Activated naive CD4-positive, alpha-beta T cell (primary cell): ENCODE results near the gene PTPN18.
"Not testable (repeated sequence)": the region's sequence is repeated elsewhere in the genome, so short reads cannot be mapped to it uniquely, and the experiment has no call there.

Experiments used
- DNase-seq, 4 experiments: peaks; one replicate each; lab custom pipeline; 2025; lab: John Stamatoyannopoulos, UW

The PTPN18 gene

DNA sequence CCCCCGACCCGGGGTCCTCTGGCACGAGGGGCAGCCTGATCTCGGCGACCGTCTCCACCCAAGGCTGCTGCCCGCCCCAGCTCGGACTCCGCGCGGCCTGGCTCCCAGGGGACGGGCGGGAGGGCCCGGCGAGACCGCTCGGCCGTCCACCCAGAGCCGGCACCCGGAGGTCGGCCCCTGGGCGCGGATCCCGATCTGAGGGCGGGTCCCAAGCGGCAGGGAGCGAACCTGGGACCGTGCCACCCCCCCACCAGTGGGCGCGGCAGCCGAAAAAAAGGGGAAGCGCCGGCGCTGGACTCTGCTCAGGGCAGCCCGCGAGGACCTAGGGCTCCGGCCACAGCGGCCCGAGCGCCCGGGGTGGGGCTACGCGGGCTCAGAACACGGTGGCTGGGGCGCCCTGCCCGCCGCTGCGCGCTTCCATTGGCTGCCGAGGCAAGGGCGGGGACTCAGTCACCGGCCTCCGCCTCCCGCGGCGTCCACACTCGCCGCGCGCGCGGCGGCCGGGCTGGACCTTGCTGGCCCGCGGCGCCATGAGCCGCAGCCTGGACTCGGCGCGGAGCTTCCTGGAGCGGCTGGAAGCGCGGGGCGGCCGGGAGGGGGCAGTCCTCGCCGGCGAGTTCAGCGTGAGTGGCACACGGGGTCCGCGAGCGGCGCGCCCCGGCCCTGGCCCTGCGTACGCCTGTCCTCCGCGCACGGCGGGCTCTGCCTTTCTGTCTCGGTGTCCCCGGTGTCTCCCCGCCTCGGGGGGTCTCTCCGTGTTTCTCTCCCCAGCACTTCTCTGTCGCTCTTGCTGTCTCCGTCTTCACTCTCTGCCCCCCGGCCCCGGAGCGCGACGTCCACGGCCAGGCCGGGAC lies at the start of gene PTPN18:
Gene PTPN18 (plus strand): TSS at position 479 of the 854 bp plus-strand sequence. CDS start 52 bp downstream, at position 531.
- peak; percentile 13 to 47 (median 22) for DNase-seq

DNA sequence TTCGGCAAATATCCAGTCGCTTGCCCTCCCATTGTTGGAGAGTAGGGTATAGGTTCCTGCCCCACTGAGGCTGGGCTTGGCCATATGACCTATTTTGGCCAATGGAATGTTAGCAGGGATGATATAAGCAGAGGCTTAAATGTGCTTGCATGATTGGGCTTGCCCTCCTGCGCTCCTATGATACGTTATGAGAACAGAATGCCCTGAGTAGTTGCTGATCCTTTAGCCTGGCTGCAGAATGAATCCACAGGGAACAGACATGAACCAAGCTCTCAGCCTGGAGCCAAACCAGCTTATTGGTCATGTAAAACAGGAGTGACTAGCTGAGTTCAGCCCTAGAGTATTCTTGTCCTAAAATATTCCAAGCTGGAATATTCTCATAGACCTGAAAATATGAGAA lies 48.0 kb upstream of the PTPN18 start:
- no peak for DNase-seq

GRCh38 chr2:130310881-130311280 lies 45.0 kb upstream of the PTPN18 start:
- no peak for DNase-seq

DNA sequence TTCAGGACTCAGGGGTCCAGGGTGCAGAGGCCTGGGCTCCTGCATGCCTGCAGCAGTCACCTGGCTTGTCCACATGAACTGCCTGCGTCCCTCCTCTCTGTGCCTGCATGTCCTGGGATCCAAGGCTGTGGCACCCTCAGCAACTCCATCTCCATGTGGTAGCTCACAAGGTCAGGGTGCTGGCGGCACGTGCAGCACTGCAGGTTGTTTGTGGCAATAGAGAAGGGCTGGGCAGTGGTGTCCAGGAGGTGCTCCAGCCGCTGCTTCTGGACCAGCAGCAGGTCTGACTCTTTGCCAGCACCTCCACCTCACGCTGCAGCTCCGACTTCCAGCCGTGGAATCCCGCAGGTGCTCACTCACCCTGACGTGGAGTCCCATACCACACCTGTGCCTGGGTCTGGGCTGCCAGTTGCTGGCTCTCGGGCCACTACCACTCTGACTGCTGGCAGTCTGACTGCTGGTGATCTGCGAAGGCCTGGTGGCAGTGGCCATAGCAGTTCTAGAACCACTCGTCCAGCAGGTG lies 42.0 kb upstream of the PTPN18 start:
- DNase-seq: no peak

DNA sequence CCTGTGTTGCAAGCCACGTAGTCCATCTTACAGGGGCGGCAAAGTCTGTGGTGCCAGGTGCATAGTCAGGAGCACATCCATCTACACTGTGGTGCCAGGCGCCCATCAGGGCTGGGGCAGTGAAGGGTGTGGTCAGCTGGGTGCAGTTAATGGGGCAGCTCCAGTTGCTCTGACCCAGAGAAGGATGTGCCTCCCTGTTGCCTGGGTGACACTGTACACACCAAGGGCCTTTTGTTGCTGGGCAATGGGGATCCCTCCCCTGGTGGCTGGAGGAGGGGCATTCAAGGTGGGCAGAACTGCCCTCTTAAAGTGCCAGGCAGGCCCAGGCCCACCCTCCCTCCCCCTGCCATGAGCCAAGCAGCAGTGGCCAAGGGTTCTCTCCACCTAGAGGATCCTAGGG lies 41.5 kb upstream of the PTPN18 start:
- DNase-seq: no peak

DNA sequence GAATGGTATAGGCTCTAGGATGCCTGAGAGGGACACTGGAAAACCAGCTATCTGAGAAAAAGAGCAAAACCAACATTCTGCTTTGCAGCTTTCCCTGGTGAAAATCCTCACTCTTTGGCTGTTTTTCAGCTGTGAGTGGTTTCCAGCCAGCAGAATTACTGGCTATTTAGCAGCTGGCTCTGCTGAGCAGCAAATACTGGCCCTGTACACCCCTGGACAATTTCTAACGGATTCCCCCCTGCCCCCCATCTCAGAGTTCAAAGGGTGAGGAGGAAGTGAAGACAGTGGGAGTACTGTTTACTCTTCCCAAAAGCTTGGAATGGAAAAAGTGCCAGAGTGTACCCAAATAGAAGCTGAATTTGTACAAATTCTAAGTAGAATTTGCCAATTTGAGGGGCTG lies 39.3 kb upstream of the PTPN18 start:
- DNase-seq: no peak

- no peak for DNase-seq
These were observed 37.0 kb upstream of the PTPN18 start for GRCh38 chr2:130318906-130319305.

DNA sequence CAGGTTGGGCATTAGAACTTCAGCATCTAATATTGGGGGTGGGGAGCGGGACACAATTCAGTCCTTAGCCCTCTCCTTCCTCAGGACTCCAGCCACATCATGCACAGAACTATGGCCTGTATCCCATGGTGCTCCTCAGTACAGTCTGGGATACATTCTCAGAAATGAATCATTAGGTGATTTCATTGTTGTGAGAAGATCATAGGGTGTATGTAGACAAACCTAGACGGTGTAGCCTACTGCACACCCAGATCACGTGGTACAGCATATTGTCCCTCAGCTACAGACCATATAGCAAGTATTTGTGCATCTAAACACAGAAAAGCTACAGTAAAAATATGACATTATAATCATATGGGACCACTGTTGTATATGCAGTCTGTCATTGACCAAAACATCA lies 36.3 kb upstream of the PTPN18 start:
- DNase-seq: no peak

- no peak for DNase-seq
These were observed 27.9 kb upstream of the PTPN18 start for GRCh38 chr2:130327703-130328527.

DNA sequence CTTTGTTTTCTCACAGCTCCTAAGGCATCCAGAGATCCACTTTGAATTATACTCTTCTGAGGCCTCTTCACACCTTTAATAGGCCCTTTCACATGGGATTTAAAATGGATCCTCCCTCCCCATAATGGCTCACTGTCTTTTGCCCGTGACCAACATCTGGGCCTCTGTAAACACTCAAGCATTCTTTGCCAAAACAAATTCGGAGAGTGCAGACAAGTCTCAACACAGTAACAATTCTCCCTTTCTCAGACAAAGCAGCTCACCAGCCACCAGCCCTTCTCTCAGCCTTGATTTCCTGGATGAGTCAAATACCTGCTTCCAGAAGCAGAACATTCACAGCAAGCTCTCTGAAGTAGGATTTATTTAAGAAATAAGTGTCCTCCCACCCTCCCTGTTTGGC lies 27.1 kb upstream of the PTPN18 start:
- no peak for DNase-seq

DNA sequence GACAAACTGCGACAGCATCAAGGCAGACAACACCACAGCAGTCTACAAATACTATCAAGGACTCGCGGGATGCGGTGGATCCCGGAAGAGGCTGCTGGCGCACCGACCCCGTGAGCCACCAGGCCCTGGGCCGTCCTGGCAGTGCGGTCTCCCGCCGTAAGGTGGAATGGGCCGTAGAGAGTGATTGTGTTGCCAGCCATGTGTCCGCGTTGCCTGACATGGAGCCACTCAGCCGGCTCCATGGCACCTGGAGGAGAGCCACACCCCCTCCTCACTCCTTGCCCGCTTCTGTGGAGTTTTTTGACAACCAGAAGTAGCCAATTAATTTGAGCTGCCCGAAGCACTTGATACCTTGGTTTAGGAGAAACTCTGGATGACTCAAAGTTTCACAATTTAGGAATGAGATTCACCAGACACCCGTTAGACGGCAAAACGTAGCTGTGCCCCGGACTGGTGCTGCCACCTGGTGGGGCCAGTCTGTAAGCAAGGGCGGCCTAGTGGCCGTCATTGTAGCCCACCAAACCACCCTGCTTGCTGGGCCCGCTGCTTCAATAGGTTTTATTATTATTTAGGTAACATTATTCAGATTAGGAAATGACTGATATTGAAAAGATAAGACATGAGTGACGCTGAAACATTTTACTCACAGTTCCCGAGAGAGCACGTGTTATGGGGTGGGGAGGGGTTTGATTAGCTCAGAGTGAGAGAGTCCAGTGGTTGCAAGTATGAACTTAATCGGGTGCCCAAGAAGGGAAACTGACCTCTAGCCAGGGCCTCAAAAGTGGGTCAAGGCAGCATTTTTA lies 23.4 kb upstream of the PTPN18 start:
- peak; percentile 12 to 66 (median 36) for DNase-seq

DNA sequence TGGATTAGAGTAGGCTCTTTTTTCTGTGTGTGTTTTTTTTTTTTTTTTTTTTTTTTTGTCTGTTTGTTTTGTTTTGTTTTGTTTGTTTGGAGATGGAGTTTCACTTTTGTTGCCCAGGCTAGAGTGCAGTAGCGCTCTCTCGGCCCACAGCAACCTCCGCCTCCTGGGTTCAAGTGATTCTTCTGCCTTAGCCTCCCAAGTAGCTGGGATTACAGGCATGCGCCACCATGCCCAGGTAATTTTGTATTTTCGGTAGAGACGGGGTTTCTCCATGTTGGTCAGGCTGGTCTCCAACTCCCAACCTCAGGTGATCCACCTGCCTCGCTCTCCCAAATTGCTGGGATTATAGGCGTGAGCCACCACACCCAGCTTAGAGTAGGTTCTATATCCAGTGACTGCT lies 22.6 kb upstream of the PTPN18 start:
- not testable (repeated sequence) for DNase-seq

- DNase-seq: no peak
These were observed 21.8 kb upstream of the PTPN18 start for GRCh38 chr2:130334026-130334425.

DNA sequence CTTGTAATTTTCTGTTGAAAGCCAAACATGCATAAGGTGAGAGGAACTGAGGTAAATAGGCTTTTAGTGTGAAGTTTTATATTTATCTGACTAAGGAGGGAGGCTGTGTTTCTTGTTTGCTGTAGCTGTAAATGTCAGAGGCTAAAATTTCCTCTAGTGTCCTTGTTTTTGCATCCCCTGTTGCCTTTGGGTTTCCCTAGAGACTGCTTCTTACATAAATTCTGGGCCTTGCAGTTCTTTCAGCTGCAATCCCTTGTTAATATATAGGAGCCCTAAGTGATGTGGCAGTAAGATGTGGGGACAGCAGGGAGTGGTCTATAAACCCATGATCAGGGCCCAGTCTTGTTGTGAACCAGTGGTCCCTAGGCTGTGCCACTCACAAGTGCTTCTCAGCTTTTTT lies 20.6 kb upstream of the PTPN18 start:
- DNase-seq: no peak

DNA sequence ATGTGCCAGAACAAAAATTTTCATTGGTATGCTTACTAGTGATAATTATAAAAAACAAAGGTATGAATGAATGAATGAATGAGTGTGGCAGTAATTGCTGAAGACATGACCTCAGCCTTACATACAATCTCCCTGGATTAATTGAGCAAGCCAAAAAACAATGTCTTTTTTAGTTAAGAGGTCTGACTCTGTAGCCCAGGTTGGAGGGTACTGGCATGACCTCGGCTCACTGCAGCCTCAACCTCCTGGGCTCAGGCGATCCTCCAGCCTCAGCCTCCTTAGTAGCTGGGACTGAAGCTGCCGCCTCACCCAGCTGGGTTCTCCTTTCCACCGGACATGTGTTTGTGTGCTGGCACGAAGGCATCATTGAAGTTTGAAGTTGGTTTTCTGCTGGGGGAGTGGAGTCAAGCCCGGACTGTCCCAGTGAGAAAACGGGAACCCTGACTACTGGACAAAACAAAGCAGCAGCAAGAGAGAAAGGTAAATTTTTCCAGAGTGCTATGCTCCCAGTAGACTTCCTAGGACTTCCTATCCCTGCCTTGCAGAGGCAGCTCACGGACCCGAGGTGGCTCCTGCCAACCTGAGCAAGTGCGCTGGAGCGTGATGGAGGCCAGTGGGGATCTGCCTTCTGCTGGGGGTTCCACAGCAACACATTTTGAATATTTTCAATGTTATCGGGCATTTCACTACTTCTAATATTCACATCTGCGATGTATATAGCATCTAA lies 19.5 kb upstream of the PTPN18 start:
- DNase-seq: no peak

DNA sequence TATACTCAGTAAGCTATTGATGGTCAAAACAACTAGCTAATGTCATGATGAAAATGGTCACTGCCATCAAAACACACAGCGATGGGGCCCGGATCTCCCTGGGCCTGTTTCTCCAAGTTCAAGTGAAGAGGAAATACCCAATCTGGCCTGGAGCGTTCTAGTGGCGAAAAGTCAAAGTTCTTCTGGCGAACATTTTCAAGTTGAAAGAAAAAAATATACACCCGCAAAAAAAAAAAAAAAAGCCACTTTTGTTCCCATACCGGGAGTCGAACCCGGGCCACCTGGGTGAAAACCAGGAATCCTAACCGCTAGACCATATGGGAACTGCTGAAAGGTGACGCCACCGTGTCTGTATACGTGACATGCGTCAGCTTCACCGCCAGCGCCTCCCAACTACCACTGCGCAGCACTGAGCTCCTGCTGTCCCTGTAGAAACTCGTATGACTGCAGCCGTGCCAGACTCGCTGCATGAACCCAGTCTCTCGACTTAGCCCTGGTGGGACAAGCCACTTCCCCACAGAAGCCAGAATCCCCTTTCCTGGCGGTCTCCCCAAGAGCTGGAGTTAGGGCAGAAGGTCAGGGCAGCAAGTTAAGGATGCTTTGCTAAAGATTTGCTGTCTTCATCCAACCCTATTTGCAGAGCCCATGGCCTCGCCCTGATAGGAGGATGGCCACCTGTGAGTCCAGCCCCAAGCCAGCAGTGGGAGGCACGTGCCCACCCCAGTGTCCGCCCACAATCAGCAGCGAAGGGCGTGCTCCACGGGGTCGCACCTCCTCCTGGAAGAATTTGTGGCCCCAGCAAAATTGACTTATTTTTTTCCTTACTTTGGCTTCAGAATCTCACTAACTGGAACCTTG lies 18.8 kb upstream of the PTPN18 start:
- peak in 1 of 4 experiments; percentile 19 for DNase-seq

GRCh38 chr2:130337735-130338325 lies 18.0 kb upstream of the PTPN18 start:
- no peak for DNase-seq

- DNase-seq: no peak
These were observed 17.0 kb upstream of the PTPN18 start for GRCh38 chr2:130338793-130339345.

DNA sequence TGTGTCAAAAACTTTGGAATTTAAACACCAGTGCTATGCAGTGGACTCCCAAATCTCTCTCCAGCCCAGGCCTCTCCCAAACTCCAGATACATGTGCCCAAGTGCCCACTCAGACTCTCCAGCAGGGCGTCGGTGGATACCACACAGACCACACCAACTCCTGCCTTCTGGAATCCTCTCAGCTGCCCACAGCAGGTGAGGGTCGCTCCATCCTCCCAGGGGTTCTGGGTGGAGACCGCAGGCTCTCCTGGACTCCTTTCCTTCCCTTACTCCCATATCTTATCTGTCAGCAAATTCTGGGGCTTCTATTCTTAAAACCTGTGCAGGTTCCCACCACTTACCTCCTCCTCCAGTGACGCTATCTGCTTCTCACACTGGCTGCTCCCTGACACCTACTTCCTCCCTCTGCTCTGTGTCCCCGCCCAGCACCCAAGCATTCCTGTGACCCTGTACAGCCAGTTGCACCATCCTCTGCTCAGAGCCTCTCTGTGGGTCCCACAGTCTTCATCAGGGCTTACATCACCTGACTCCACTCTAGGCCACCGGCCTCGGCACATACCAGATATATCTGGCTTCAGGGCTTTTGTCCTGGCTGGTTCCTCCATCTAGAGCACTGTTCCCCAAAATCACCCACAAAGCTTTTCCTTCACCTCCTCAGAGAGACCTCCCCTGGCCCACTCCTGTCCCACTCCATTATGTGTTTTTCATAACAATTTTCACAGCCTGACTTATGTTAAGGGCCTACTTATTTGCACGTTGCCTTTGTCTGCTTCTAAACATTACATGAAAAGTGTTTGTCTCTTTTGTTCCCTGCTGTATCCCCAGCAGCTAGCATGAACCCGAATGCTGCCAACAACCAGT lies 15.7 kb upstream of the PTPN18 start:
- DNase-seq: no peak
